ENCODE measurements around the gene CBL.

Gene CBL

GRCh38 chr11:119293461-119293860, 87.3 kb downstream of the CBL start:
- Mint-ChIP-seq H3K9me3 (peaks cover 6% of the 10 kb centered on the region), H3K27me3 (ENCODE audit: low read depth) (no peaks in the 10 kb centered on the region), H3K27ac (no peak overlapping the region), H3K4me1 (peaks cover 18% of the 10 kb centered on the region), H3K36me3 (ENCODE audit: low read depth) (peaks cover 55% of the 10 kb centered on the region), H3K4me3 (no peak overlapping the region)
- TF ChIP-seq CTCF (IDR thresholded peaks at IDR 0.05; ENCODE audit: unreplicated experiment in 3 of 3): no peak

GRCh38 chr11:119295178-119295577, 89.0 kb downstream of the CBL start:
- peaks cover 36% of the 10 kb centered on the region for H3K4me1 Mint-ChIP-seq
- H3K27me3 Mint-ChIP-seq (ENCODE audit: low read depth): no peaks in the 10 kb centered on the region
- H3K36me3 Mint-ChIP-seq (ENCODE audit: low read depth): peaks cover 60% of the 10 kb centered on the region
- no peak for TF ChIP-seq CTCF (IDR thresholded peaks at IDR 0.05; ENCODE audit: unreplicated experiment in 3 of 3)
- H3K27ac Mint-ChIP-seq: no peak overlapping the region
- H3K4me3 Mint-ChIP-seq: no peak overlapping the region
- H3K9me3 Mint-ChIP-seq: peaks cover 6% of the 10 kb centered on the region

GRCh38 chr11:119297938-119298337, 91.8 kb downstream of the CBL start:
- no peaks in the 10 kb centered on the region for H3K9me3 Mint-ChIP-seq
- H3K4me3 Mint-ChIP-seq: peak overlapping the region in 1 of 3 experiments; percentile 4
- H3K27ac Mint-ChIP-seq: peak overlapping the region; percentile 76 to 95 (median 93)
- peaks cover 57% of the 10 kb centered on the region for H3K4me1 Mint-ChIP-seq
- H3K36me3 Mint-ChIP-seq (ENCODE audit: low read depth): peaks cover 66% of the 10 kb centered on the region
- H3K27me3 Mint-ChIP-seq (ENCODE audit: low read depth): no peaks in the 10 kb centered on the region
- no peak for TF ChIP-seq CTCF (IDR thresholded peaks at IDR 0.05; ENCODE audit: unreplicated experiment in 3 of 3)

- peak overlapping the region in 1 of 3 experiments; percentile 34 for H3K4me3 Mint-ChIP-seq
- H3K9me3 Mint-ChIP-seq: no peaks in the 10 kb centered on the region
- H3K4me1 Mint-ChIP-seq: peaks cover 64% of the 10 kb centered on the region
- peak overlapping the region; percentile 76 to 95 (median 93) for H3K27ac Mint-ChIP-seq
- no peak for TF ChIP-seq CTCF (IDR thresholded peaks at IDR 0.05; ENCODE audit: unreplicated experiment in 3 of 3)
- H3K36me3 Mint-ChIP-seq (ENCODE audit: low read depth): peaks cover 67% of the 10 kb centered on the region
- H3K27me3 Mint-ChIP-seq (ENCODE audit: low read depth): no peaks in the 10 kb centered on the region
Observed at GRCh38 chr11:119298726-119299125, 92.6 kb downstream of the CBL start.

GRCh38 chr11:119299416-119299815, 93.3 kb downstream of the CBL start:
- TF ChIP-seq CTCF (IDR thresholded peaks at IDR 0.05; ENCODE audit: unreplicated experiment in 3 of 3): no peak
- peak overlapping the region in 2 of 3 experiments; percentile 76 to 93 for H3K27ac Mint-ChIP-seq
- no peak overlapping the region for H3K4me3 Mint-ChIP-seq
- H3K27me3 Mint-ChIP-seq (ENCODE audit: low read depth): no peaks in the 10 kb centered on the region
- H3K4me1 Mint-ChIP-seq: peaks cover 64% of the 10 kb centered on the region
- H3K36me3 Mint-ChIP-seq (ENCODE audit: low read depth): peaks cover 73% of the 10 kb centered on the region
- H3K9me3 Mint-ChIP-seq: no peaks in the 10 kb centered on the region

GRCh38 chr11:119300198-119300964, 94.2 kb downstream of the CBL start:
- H3K27ac Mint-ChIP-seq: peak overlapping the region in 2 of 3 experiments; percentile 1 to 76
- H3K4me3 Mint-ChIP-seq: peak overlapping the region in 1 of 3 experiments; percentile 26
- H3K4me1 Mint-ChIP-seq: peaks cover 64% of the 10 kb centered on the region
- H3K9me3 Mint-ChIP-seq: no peaks in the 10 kb centered on the region
- peaks cover 78% of the 10 kb centered on the region for H3K36me3 Mint-ChIP-seq (ENCODE audit: low read depth)
- H3K27me3 Mint-ChIP-seq (ENCODE audit: low read depth): no peaks in the 10 kb centered on the region
- no peak for TF ChIP-seq CTCF (IDR thresholded peaks at IDR 0.05; ENCODE audit: unreplicated experiment in 3 of 3)
